Thyroid gland (tissue), 4 donors: ENCODE data around the gene OGDH.

Experiments used
- CTCF ChIP-seq, 6 experiments: fragments of 200-600 bp in 3 of 6; fragments of 450-650 bp in 3 of 6; sonication (generic) in 3 of 6; IDR thresholded peaks; one replicate each; pipeline ENCODE4 v1.5.1; 2016 to 2019; ENCODE audit warnings: antibody characterized with exemption in 6 of 6, mild to moderate bottlenecking in 2 of 6, inconsistent platforms in 1 of 6, moderate library complexity in 1 of 6
- POLR2A ChIP-seq, 2 donors: fragments of 450-650 bp; IDR thresholded peaks; one replicate each; pipeline ENCODE4 v1.6.1; 2017; ENCODE audit warnings: antibody characterized with exemption in 2 of 2, mild to moderate bottlenecking in 2 of 2, moderate library complexity in 1 of 2

GRCh38 chr7:44736896-44737295 lies 130.5 kb downstream of the OGDH start:
- TF ChIP-seq POLR2A (IDR thresholded peaks at IDR 0.05) = no peak
- no peak for TF ChIP-seq CTCF (IDR thresholded peaks at IDR 0.05)
